ENCODE results near the gene DSG1. TPM values are rescaled to one million over a fixed set of nuclear protein-coding genes. Genes with fewer than 3 reads are reported as not detected.

Gene DSG1
- not detected for total RNA-seq

GRCh38 chr18:31317860-31318259, at the start of gene DSG1:
TSS of gene DSG1 (plus strand) at chr18:31318160. CDS start at chr18:31318301, 141 bp downstream.

GRCh38 chr18:31376477-31376876, 58.5 kb downstream of the DSG1 start, which contains the start of gene DSG4:
TSS of gene DSG4 (plus strand) at chr18:31376777. CDS start at chr18:31376912, 135 bp downstream.

Small RNAs within 50 kb of the gene (small RNA-seq; reads per million reads assigned to genes)
- gene RF00019: 0 reads per million in 2 donors
- 0 reads per million in 2 donors for gene RNU6-167P

Other genes with a start within 250 kb of the DSG1 start
- gene DSC2, start 215.7 kb upstream of the DSG1 start, total RNA-seq: not detected
- not detected for gene DSC1, start 155.3 kb upstream of the DSG1 start, total RNA-seq
- gene DSG4, start 58.6 kb downstream of the DSG1 start, total RNA-seq: not detected
- gene DSG3, start 129.6 kb downstream of the DSG1 start, total RNA-seq: under 1 TPM in 1 of 2 donors, not detected in 1; under 0.01 TPM
- gene DSG2, start 180.0 kb downstream of the DSG1 start, total RNA-seq: 10 to 100 TPM in 1 of 2 donors, 1 to 10 TPM in 1; 3.1 to 11.0 TPM